A673 (cell line): ENCODE data around the gene CASZ1. TPM values are rescaled to one million over a fixed set of nuclear protein-coding genes. Genes with fewer than 3 reads are reported as not detected.
A peak's percentile ranks its signal among the peaks of the same experiment; 100 is the strongest.

Source experiments
- BruUV-seq: library from RNA; stranded (reverse); fragments of 400-500 nt; replicated peaks from 2 replicates; lab custom pipeline; 2021; lab: Mats Ljungman, UMichigan
- CTCF ChIA-PET: fragments of 300-600 bp; sonication (Branson Sonifier 250); formaldehyde crosslinking; loops from one replicate; lab custom pipeline; 2022; ENCODE audit warnings: antibody characterized with exemption; lab: Charles Lee
- POLR2A ChIA-PET: fragments of 300-600 bp; sonication (Branson Sonifier 250); formaldehyde crosslinking; loops from one replicate; lab custom pipeline; 2022; ENCODE audit warnings: antibody characterized with exemption; ENCODE audit not compliant: low non-redundant PET; lab: Charles Lee
- DNase-seq: peaks from one replicate; pipeline ENCODE4 v3.0.0-alpha.2; 2015; ENCODE audit warnings: low spot score
- H3K27ac ChIP-seq: fragments of 200-600 bp; sonication (generic); 2 replicates; pipeline ENCODE4 v1.5.1; 2016; ENCODE audit warnings: mixed run types, low read depth, mild to moderate bottlenecking, mixed read lengths, antibody characterized with exemption, low read length; ENCODE audit not compliant: poor library complexity, severe bottlenecking
- H3K27me3 ChIP-seq: fragments of 200-600 bp; sonication (generic); replicated peaks from 2 replicates; pipeline ENCODE4 v1.6.1; 2017; ENCODE audit warnings: mixed run types, low read depth, mild to moderate bottlenecking, mixed read lengths, antibody characterized with exemption, low read length; ENCODE audit not compliant: insufficient read depth, poor library complexity
- H3K36me3 ChIP-seq: fragments of 200-600 bp; sonication (generic); 2 replicates; pipeline ENCODE4 v1.6.1; 2016; ENCODE audit warnings: mixed run types, mild to moderate bottlenecking, mixed read lengths, antibody characterized with exemption, low read length; ENCODE audit not compliant: insufficient read depth, poor library complexity, severe bottlenecking
- H3K4me1 ChIP-seq: fragments of 200-600 bp; sonication (generic); 2 replicates; pipeline ENCODE4 v1.6.1; 2017; ENCODE audit warnings: mixed run types, mild to moderate bottlenecking, mixed read lengths, antibody characterized with exemption, low read length; ENCODE audit not compliant: insufficient read depth, poor library complexity, severe bottlenecking
- H3K4me3 ChIP-seq: fragments of 200-600 bp; sonication (generic); 2 replicates; pipeline ENCODE4 v1.5.1; 2016; ENCODE audit warnings: low read depth, mixed run types, mild to moderate bottlenecking, mixed read lengths, low read length; ENCODE audit not compliant: poor library complexity, severe bottlenecking
- H3K9me3 ChIP-seq: fragments of 200-600 bp; sonication (generic); 2 replicates; pipeline ENCODE4 v1.6.1; 2016; ENCODE audit warnings: mixed run types, low read depth, mild to moderate bottlenecking, mixed read lengths, antibody characterized with exemption, low read length; ENCODE audit not compliant: poor library complexity, severe bottlenecking
- EZH2 ChIP-seq: fragments of 200-600 bp; sonication (generic); IDR thresholded peaks from 2 replicates; pipeline ENCODE4 v1.6.1; 2017; ENCODE audit warnings: borderline replicate concordance, low read depth, mild to moderate bottlenecking, mixed read lengths, antibody characterized with exemption, low read length; ENCODE audit not compliant: poor library complexity, severe bottlenecking
- intact Hi-C: fragments of 100-400 bp; cut with micrococcal nuclease; formaldehyde crosslinking; loops from one replicate; pipeline ENCODE4 v1.10.0; 2022; ENCODE audit not compliant: unreplicated experiment
- total RNA-seq: library from RNA; stranded (reverse); gene quantifications from 2 replicates; pipeline ENCODE4 v1.2.3, GENCODE V29; 2021
- TF ChIP-seq, protein P1 (sequence below): fragments of 300-800, 200-600 bp; sonication (generic); conservative IDR thresholded peaks from 2 replicates; pipeline ENCODE4 v1.5.1; 2017; ENCODE audit warnings: low read depth, mild to moderate bottlenecking, antibody characterized with exemption, low read length, moderate library complexity, mixed read lengths

The CASZ1 gene
- total RNA-seq, 1 experiment from 2014 or later = 1.9 TPM

DNA sequence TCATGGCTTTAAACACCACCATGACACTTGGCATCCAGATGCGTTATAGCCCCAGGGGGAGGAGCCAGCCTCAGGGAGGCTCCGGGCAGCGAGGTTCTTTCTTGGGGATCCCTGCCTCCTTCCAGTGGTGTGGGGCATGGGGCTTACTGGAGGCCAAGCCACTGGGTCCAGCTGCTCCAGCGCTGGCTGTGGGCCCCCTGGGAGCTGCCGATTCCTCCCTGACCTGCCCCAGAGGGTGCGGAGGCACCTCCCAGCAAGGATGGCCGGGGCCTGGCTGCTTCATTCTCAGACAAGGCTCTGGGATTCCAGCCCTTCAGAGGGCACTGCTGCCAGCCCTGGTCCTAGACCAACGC, 162.4 kb downstream of the CASZ1 start:
- no TSS peak for BruUV-seq
- DNase-seq = no peak
- Histone ChIP-seq H3K27ac (no peak overlapping the region), H3K27me3 (no peaks in the 10 kb centered on the region), H3K36me3 (no peaks in the 10 kb centered on the region), H3K4me3 (no peak overlapping the region), H3K9me3 (no peaks in the 10 kb centered on the region), H3K4me1 (peaks cover 27% of the 10 kb centered on the region)
- CTCF ChIA-PET = no interaction called here
- intact Hi-C loops = no loop called here
- POLR2A ChIA-PET = no interaction called here
- TF ChIP-seq, protein P1, sequence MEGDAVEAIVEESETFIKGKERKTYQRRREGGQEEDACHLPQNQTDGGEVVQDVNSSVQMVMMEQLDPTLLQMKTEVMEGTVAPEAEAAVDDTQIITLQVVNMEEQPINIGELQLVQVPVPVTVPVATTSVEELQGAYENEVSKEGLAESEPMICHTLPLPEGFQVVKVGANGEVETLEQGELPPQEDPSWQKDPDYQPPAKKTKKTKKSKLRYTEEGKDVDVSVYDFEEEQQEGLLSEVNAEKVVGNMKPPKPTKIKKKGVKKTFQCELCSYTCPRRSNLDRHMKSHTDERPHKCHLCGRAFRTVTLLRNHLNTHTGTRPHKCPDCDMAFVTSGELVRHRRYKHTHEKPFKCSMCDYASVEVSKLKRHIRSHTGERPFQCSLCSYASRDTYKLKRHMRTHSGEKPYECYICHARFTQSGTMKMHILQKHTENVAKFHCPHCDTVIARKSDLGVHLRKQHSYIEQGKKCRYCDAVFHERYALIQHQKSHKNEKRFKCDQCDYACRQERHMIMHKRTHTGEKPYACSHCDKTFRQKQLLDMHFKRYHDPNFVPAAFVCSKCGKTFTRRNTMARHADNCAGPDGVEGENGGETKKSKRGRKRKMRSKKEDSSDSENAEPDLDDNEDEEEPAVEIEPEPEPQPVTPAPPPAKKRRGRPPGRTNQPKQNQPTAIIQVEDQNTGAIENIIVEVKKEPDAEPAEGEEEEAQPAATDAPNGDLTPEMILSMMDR = no peak
- no peak for TF ChIP-seq EZH2

DNA sequence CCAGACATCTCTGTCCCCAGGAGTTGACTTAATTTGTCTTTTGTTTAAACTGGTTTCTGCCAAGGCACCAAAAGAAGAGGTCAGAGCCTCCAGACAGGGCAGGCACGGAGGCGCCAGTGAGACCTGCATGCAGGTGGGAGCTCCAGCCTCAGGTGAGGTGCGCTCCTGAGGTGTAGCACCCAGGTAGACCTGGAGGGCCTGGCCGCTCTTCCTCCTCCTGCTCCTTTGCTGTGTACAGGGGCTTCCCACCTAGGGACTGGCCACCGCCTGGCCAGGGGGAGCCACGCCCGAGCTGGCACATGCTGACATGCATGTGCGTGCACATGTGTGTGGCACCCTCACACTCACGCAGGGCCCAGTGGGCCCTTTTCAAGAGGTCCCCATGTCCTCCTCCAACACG, 163.0 kb downstream of the CASZ1 start:
- BruUV-seq = no TSS peak
- intact Hi-C loops = no loop called here
- no peak for TF ChIP-seq EZH2
- TF ChIP-seq, protein P1 = no peak
- DNase-seq = no peak
- CTCF ChIA-PET = no interaction called here
- Histone ChIP-seq H3K9me3 (no peaks in the 10 kb centered on the region), H3K27me3 (no peaks in the 10 kb centered on the region), H3K4me1 (peaks cover 27% of the 10 kb centered on the region), H3K4me3 (no peak overlapping the region), H3K36me3 (no peaks in the 10 kb centered on the region), H3K27ac (no peak overlapping the region)
- POLR2A ChIA-PET = no interaction called here

DNA sequence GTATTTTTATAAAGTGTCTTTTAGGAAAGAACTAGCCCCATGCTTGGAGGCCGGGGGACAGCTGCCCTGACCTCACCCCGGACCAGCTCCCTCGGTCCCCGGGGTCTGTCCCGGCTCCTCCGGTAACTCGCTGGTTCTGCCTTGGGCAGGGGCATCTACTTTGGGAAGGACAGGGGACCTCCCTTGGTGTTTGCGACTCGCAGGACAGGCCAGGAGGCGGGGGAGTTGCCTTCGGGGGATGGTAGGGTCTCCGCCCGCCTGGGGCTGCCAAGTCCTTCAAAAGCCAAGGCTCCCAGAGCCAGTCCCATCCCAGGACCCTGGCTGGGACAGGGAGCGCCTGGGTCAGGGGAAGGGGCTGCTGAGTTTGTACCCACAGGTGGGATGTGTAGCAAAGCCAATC, 163.8 kb downstream of the CASZ1 start:
- Histone ChIP-seq H3K27me3 (no peaks in the 10 kb centered on the region), H3K9me3 (no peaks in the 10 kb centered on the region), H3K4me3 (no peak overlapping the region), H3K4me1 (peaks cover 27% of the 10 kb centered on the region), H3K27ac (peak overlapping the region; percentile 29), H3K36me3 (no peaks in the 10 kb centered on the region)
- intact Hi-C loops = no loop called here
- POLR2A ChIA-PET = no interaction called here
- CTCF ChIA-PET = no interaction called here
- no peak for TF ChIP-seq EZH2
- TF ChIP-seq, protein P1 = no peak
- DNase-seq = no peak
- BruUV-seq = no TSS peak
